Aorta (tissue), 5 donors: ENCODE results near the gene SLC5A5. TPM values are rescaled to one million over a fixed set of nuclear protein-coding genes. Genes with fewer than 3 reads are reported as not detected.

ENCODE experiments used
- ATAC-seq: fragments of 200-7000 bp; cut with Tn5 transposase; one replicate; pipeline ENCODE4 v1.9.1; 2022; ENCODE audit warnings: moderate library complexity; ENCODE audit not compliant: low FRiP score
- DNase-seq, 2 donors: peaks; one replicate each; pipeline ENCODE4 v3.0.0-alpha.2; 2020
- H3K27ac ChIP-seq, 2 donors: one replicate each; pipeline ENCODE4 v1.5.1; 2013; ENCODE audit warnings: low read length in 2 of 2, mild to moderate bottlenecking in 2 of 2, moderate library complexity in 2 of 2, control low read depth in 1 of 2, inconsistent platforms in 1 of 2, low read depth in 1 of 2
- H3K27me3 ChIP-seq, 2 donors: one replicate each; pipeline ENCODE4 v1.6.1; 2013; ENCODE audit warnings: control low read depth in 1 of 2, low read length in 1 of 2, mild to moderate bottlenecking in 1 of 2, moderate library complexity in 1 of 2; ENCODE audit not compliant: insufficient read depth in 2 of 2, control insufficient read depth in 1 of 2
- H3K36me3 ChIP-seq, 2 donors: one replicate each; pipeline ENCODE4 v1.6.1; 2013; ENCODE audit warnings: control low read depth in 1 of 2, low read length in 1 of 2, mild to moderate bottlenecking in 1 of 2; ENCODE audit not compliant: insufficient read depth in 2 of 2, control insufficient read depth in 1 of 2
- H3K4me1 ChIP-seq, 2 donors: one replicate each; pipeline ENCODE4 v1.6.1; 2013; ENCODE audit warnings: low read length in 2 of 2, control low read depth in 1 of 2, mild to moderate bottlenecking in 1 of 2, moderate library complexity in 1 of 2; ENCODE audit not compliant: insufficient read depth in 2 of 2, control insufficient read depth in 1 of 2
- H3K4me3 ChIP-seq, 2 donors: one replicate each; pipeline ENCODE4 v1.5.1; 2013; ENCODE audit warnings: low read length in 2 of 2, control low read depth in 1 of 2, mild to moderate bottlenecking in 1 of 2
- H3K9me3 ChIP-seq: one replicate; pipeline ENCODE4 v1.6.1; 2013; ENCODE audit warnings: mild to moderate bottlenecking, low read length; ENCODE audit not compliant: control insufficient read depth
- WGBS, 2 donors: extraction: QIAGEN DNeasy Blood & Tissue Kit; methylation state at CpG; one replicate each; pipeline ENCODE4 v1.1.7; 2013; 5-methylcytosine and 5-hydroxymethylcytosine counted together
- intact Hi-C, 2 donors: fragments of 100-400 bp; cut with DNase I; formaldehyde crosslinking; loops; one replicate each; pipeline versions ENCODE4 v1.14.2 to v1.15.0; 2022
- polyA plus RNA-seq, 2 donors: library from polyadenylated mRNA; stranded (reverse); fragments of 200-250 nt; gene quantifications; one replicate each; pipeline ENCODE4 v1.2.3, GENCODE V29; 2013
- total RNA-seq, 2 donors: library from RNA; stranded (reverse); fragmentation: NEBNext Ultra II Directional; extraction: Animal tissue kit (Norgen Biotek cat#: 25700); gene quantifications; one replicate each; pipeline ENCODE4 v1.2.1, GENCODE V29; 2021
- donor health status: healthy with polysubstance abuse.
- donor health status: Bipolar disorder and iron deficiency.
- donor health status: DM: no; HTN: no; CAD: no.
- donor health status: DM: no; HTN: no; CAD: no.
- donor health status: DM: yes; HTN: yes; CAD: no.

The SLC5A5 gene
- total and polyA plus RNA-seq, 4 donors = 0.03 TPM; not detected in 3

DNA sequence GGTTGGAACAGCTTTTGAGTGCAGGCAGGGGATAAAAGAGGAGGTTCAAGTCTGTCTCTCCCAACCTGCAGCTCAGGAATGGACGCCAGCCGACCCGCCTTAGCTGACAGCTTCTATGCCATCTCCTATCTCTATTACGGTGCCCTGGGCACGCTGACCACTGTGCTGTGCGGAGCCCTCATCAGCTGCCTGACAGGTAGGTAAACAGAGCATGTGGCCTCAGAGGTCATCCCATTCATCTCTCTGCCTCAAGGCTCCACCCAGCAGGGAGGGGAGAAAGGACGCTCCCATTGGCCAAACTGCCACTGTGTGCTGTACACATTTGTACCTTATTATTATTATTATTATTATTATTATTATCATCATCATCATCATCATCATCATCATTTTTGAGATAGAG, 16.5 kb downstream of the SLC5A5 start:
- intact Hi-C loops = no loop called here

GRCh38 chr19:17889609-17890214, 18.0 kb downstream of the SLC5A5 start:
- ATAC-seq = no peak
- no peaks in the 10 kb centered on the region for H3K4me1 ChIP-seq
- intact Hi-C loops = no loop called here

More for the DNA sequence above, 16.5 kb downstream of the SLC5A5 start:
- ATAC-seq = no peak
- H3K27me3 ChIP-seq = peaks cover 0 to 2% of the 10 kb centered on the region in 2 donors
- WGBS, 2 donors = 73 to 74% methylated on average over 7 of the region's 7 CpGs
- H3K9me3 ChIP-seq = no peaks in the 10 kb centered on the region
- no peaks in the 10 kb centered on the region for H3K36me3 ChIP-seq
- no peak overlapping the region for H3K27ac ChIP-seq
- DNase-seq = no peak
- H3K4me1 ChIP-seq = no peaks in the 10 kb centered on the region
- no peak overlapping the region for H3K4me3 ChIP-seq

GRCh38 chr19:17893766-17894165, 22.0 kb downstream of the SLC5A5 start:
- Histone ChIP-seq H3K4me3 (no peak overlapping the region), H3K27me3 (no peaks in the 10 kb centered on the region), H3K27ac (no peak overlapping the region), H3K36me3 (no peaks in the 10 kb centered on the region), H3K4me1 (no peaks in the 10 kb centered on the region), H3K9me3 (no peaks in the 10 kb centered on the region)
- intact Hi-C loops = no loop called here
- 74% methylated on average over 9 of the region's 9 CpGs for WGBS, 2 donors
- no peak for DNase-seq
- no peak for ATAC-seq

More at GRCh38 chr19:17889609-17890214, 18.0 kb downstream of the SLC5A5 start:
- Histone ChIP-seq H3K36me3 (no peaks in the 10 kb centered on the region), H3K4me3 (no peak overlapping the region), H3K27ac (no peak overlapping the region), H3K27me3 (peaks cover 0 to 2% of the 10 kb centered on the region in 2 donors), H3K9me3 (no peaks in the 10 kb centered on the region)
- WGBS, 2 donors = 18 to 19% methylated on average over 18 of the region's 18 CpGs
- no peak for DNase-seq

DNA sequence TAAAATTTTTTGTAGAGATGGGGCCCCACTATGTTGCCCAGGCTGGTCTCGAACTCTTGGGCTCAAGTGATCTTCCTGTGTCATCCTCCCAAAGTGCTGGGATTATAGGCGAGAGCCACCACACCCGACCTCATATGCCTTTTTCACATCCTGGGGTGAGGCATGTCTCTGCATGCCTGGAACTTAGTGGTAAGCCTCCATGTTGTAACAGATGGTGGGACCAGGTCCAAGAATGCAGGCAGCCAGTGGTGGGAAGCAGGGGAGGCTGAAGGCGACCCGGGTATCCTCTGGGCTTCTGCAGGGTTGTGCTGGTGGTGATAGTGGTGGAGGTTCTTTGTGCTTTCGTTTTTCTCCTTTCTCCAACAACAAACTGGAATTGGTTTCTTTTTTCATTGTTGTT, 31.0 kb downstream of the SLC5A5 start:
- H3K36me3 ChIP-seq = no peaks in the 10 kb centered on the region
- DNase-seq (no peak), ATAC-seq (no peak)
- no peaks in the 10 kb centered on the region for H3K9me3 ChIP-seq
- no peak overlapping the region for H3K27ac ChIP-seq
- intact Hi-C loops = no loop called here
- no peaks in the 10 kb centered on the region for H3K4me1 ChIP-seq
- 56 to 65% methylated on average over 6 of the region's 6 CpGs for WGBS, 2 donors
- H3K4me3 ChIP-seq = no peak overlapping the region
- H3K27me3 ChIP-seq = no peaks in the 10 kb centered on the region

- 88 to 90% methylated on average over 3 of the region's 3 CpGs for WGBS, 2 donors
- H3K36me3 ChIP-seq = no peaks in the 10 kb centered on the region
- intact Hi-C loops = no loop called here
- H3K27me3 ChIP-seq = no peaks in the 10 kb centered on the region
- peaks cover 2% of the 10 kb centered on the region for H3K9me3 ChIP-seq
- H3K4me1 ChIP-seq = no peaks in the 10 kb centered on the region
- ATAC-seq = no peak
- no peak for DNase-seq
- no peak overlapping the region for H3K4me3 ChIP-seq
- H3K27ac ChIP-seq = no peak overlapping the region
These were observed 36.5 kb downstream of the SLC5A5 start for GRCh38 chr19:17908244-17908643.

- DNase-seq = no peak
- Histone ChIP-seq H3K27ac (no peak overlapping the region), H3K27me3 (no peaks in the 10 kb centered on the region), H3K36me3 (no peaks in the 10 kb centered on the region), H3K9me3 (peaks cover 2% of the 10 kb centered on the region), H3K4me3 (no peak overlapping the region), H3K4me1 (no peaks in the 10 kb centered on the region)
- no peak for ATAC-seq
- 57 to 60% methylated on average over 7 of the region's 7 CpGs for WGBS, 2 donors
- intact Hi-C loops = no loop called here
These were observed 37.4 kb downstream of the SLC5A5 start for GRCh38 chr19:17909003-17909732.

DNA sequence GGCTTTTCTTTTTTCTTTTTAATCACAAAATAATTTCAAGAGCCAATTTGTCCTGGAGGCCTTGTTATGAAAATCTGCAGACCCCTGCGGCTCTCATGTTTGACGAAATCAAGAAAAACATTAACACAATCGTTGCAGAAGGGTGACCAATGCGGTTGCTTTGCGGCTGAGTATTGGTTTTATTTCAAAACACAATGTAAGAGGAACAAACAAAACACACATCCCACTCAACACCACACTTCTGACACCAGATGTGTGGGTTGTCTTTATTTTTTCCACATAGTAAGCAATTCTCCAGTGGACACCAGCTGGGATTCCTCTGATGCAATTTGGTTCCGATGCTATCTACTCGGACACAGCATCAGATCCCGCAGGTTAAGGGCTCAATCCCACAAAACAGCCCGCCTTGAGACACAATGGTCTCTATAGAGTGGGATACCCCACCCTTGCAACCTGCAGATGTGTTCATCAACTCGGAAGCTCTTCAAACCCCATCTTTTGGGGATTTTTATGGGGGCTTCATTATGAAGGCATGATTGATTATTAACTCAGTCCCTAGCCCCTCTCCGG, 39.1 kb downstream of the SLC5A5 start:
- no peak for DNase-seq
- Histone ChIP-seq H3K36me3 (no peaks in the 10 kb centered on the region), H3K27ac (no peak overlapping the region), H3K4me3 (no peak overlapping the region), H3K9me3 (peaks cover 2% of the 10 kb centered on the region), H3K4me1 (no peaks in the 10 kb centered on the region), H3K27me3 (no peaks in the 10 kb centered on the region)
- no peak for ATAC-seq
- 76% methylated on average over 11 of the region's 11 CpGs for WGBS, 2 donors
- intact Hi-C loops = no loop called here

- intact Hi-C loops = no loop called here
- Histone ChIP-seq H3K27me3 (no peaks in the 10 kb centered on the region), H3K4me1 (no peaks in the 10 kb centered on the region), H3K27ac (no peak overlapping the region), H3K36me3 (no peaks in the 10 kb centered on the region), H3K4me3 (no peak overlapping the region), H3K9me3 (peaks cover 4% of the 10 kb centered on the region)
- WGBS, 2 donors = 71 to 76% methylated on average over 6 of the region's 6 CpGs
- no peak for ATAC-seq
- no peak for DNase-seq
These were observed 44.3 kb downstream of the SLC5A5 start for GRCh38 chr19:17915940-17916593.
